ENCODE measurements around the gene CASKIN2.

CASKIN2 gene

GRCh38 chr17:75548813-75549212 is 33.5 kb upstream of the CASKIN2 start:
- no peak for DNase-seq

- DNase-seq = no peak
These were observed 31.8 kb upstream of the CASKIN2 start for GRCh38 chr17:75547091-75547490.

DNA sequence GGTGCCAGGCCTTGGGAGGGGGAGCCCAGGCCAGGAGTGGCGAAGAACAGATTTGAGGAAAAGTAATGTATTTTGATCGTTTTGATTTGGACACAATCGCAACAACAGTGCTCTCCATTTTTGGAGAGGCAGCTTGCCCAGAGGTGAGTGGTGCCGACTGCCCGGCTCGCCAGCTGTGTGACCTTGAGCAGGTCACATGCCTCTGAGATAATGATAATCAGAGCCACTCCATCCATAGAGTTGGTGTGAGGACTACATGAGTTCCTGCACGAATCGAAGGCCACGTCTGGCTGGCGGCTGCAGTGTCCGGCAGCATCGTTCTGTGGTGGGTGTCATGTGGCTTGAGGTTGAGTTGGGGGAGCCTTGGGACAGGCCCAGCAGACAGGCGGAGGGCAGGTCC is 30.8 kb upstream of the CASKIN2 start:
- DNase-seq = no peak

- no peak for DNase-seq
These were observed 28.9 kb upstream of the CASKIN2 start for GRCh38 chr17:75544250-75544649.

- no peak for DNase-seq
These were observed 27.5 kb upstream of the CASKIN2 start for GRCh38 chr17:75542728-75543336.

DNA sequence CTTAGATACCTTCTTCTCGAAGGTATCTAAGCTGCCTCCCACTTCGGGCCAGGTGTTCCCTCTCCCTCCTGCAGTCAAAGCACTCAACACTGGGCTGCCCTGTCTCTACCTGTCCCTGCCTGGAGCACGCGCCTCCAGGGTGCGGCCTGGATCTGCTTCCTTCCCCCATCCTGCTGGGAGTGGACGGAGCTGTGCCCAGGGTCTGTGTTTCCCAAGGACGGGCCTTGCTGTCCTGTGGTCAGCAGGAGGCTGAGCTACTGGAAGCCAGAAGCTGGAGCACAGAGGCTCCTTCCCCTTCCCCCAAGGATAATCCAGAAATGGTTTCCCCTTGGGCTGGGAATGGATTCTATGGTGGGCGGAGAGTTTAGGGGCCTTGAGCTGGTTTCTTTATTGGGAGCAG is 26.9 kb upstream of the CASKIN2 start:
- no peak for DNase-seq

DNA sequence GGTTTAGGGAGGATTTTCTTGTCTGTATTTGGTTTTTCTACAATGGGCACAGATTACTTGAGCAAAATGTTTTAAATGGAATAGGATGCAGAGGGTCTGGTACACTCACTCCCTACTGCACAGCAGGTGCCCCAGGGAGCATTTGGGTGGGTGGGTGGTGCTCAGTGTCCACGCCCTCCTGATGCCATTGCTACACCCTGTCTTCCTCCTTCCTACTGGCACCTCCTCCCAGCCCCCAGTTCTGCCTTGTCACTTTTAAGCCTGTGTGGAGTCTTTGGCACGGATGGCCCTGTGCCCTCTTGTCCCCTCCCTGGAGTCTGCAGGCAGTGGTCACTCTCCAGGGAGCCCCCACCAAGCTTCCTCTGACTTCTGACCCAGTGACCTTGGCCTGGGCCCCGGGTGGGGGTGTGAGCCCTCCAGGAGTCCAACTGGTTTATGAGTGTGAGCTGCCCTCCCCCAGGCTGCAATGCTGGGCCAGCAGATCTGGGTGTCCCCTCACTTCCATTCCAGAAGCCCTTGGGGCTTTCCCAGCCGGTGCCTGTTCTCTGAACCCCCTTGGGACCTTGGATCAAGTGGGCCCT is 25.7 kb upstream of the CASKIN2 start:
- no peak for DNase-seq

DNA sequence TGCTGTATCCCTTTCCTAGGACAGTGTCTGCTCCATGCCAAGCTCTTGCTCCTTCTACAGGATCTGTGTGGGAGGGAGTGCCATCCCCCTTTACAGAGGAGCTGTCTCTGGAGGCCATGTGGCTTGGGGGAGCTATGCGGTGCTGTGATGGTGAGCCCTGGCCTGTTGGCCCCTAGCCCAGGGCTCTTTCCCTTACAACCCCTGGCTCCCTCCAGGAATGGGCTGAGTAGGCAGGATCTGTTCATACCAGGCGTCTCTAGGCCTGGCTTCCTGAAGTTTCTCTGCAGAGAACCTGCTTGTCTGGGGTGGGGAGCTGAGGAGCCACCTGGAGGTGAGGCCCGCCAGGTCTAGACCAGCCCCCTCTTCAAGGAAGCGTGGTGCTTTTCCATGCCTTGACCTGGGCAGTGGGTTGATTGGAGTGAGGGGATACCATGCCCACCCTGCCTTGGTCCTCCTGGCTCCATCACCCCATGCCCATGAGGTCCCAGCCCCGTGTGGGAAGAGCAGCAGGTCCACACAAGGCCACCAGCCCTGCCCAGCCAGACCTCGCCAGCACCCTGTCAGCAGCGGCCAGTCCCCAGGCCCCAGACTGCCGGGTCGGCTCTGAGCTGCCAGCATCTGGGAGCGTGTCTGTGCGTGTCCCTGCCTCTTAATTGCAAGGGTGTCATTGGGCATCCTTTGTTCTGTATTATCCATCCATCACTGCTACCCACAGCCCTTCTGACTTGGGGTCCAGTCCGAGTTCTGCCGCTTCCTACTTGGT is 24.8 kb upstream of the CASKIN2 start:
- no peak for DNase-seq

GRCh38 chr17:75536366-75536765 is 21.0 kb upstream of the CASKIN2 start:
- no peak for DNase-seq

- no peak for DNase-seq
These were observed 20.5 kb upstream of the CASKIN2 start for GRCh38 chr17:75535871-75536270.

DNA sequence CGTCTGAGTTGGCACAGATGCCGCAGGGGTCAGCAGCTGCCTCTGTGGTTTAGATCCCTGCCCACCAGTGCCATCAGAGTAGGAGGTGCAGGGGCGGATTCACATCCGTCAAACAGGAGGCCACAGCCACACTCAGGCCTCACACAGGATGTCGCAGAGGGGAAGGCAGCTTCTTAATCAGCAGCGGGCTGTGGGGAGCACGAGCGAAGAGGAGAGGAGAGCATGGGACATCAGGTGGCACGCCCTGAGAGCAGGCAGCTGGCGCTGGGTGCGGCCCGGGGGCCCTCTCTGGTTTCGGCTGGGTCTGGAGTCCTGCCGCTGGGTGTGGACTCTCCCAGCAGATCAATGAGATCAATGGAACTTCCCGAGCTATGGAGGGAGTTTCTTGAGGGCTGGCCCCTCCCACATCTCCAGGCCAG is 19.8 kb upstream of the CASKIN2 start:
- DNase-seq = no peak

DNA sequence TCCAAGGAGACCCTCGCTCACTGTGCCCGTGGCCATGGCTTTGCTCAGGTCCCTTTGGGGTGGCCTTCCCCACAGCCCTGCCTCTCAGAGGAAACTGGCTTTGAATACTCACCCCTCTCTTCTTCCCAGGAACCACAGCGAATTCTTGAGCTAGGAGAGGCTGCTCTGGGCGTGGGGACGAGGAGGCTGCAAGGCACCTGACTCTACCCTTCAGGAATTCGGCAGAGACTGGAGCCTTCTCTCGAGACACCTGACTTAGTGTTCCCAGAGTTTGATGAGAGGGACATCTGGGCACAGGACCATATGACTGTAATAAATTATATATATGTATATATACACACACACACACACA is 16.4 kb upstream of the CASKIN2 start:
- no peak for DNase-seq

DNA sequence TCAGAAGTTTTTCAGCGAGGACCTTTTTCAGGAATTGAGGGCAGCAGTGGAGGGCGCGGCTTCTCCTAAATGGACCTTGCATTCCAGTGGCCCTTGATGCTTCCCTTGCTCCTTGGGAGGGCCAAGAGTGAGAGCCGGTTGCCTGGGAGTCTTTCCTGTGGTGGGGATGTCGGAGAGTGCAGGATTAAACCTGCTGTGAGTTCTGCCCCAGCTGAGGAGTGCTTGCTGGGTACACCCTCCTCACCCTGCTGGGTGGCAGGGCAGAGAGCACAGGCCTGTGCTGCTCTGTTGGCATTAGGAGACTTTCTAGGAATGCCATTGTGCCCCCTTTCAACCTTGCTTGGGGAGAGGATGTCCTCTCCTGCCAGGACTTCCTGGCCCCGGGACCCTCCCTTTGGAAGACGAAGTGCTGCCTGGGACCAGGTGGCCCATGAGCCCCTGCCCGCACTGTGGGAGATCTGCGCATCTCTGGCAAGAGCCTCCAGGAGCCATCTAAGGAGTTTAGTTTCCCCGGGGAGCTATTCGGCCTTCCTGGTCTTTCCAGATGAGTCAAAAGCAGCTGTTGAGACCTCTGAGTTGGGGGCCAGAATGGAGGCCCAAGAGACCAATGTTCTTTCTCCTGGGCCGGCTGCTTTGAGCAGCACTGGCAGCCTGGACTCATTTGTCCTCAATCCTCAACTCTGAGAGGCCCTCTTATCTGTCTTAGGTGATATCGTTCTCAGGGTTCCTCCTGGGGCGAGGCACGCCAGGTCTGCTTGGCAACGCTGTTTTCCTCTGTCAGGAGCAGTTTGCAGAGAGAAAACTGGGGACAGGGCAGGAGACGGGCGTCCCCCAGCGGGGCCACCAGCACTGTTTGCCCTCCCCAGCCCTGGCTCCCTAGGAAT is 15.7 kb upstream of the CASKIN2 start:
- DNase-seq = no peak

DNA sequence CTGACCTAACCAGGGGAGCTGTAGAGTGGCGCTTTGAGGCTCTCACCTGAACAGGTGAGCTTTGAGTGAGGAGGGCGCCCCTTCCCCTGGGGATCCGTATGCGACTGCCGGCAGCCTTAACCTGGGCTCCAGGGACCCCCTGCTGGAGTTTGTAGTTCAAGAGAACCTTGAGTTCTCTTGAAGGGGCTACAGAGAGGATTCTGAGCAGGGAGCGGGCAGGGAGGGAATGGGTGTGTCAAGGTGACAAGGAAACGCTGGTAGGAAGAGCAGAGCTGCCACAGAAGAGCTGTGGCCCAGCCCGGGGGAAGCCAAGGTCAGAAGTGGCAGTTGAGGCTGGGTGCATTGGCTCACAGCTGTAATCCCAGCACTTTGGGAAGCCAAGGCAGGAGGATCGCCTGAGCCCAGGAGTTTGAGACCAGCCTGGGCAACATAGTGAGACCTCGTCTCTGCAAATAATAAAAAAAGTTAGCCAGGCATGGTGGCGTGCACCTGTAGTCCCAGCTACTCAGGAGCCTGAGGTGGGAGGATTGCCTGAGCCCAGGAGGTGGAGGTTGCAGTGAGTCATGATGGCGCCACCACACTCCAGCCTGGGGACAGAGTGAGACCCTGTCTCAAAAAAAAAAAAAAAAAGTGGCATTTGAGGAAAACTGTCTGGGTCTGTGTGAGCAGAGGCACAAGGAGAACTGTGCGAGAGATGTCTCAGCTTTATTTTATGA is 11.4 kb upstream of the CASKIN2 start:
- no peak for DNase-seq

GRCh38 chr17:75525806-75526554 is 10.6 kb upstream of the CASKIN2 start:
- peak; percentile 50 for DNase-seq

DNA sequence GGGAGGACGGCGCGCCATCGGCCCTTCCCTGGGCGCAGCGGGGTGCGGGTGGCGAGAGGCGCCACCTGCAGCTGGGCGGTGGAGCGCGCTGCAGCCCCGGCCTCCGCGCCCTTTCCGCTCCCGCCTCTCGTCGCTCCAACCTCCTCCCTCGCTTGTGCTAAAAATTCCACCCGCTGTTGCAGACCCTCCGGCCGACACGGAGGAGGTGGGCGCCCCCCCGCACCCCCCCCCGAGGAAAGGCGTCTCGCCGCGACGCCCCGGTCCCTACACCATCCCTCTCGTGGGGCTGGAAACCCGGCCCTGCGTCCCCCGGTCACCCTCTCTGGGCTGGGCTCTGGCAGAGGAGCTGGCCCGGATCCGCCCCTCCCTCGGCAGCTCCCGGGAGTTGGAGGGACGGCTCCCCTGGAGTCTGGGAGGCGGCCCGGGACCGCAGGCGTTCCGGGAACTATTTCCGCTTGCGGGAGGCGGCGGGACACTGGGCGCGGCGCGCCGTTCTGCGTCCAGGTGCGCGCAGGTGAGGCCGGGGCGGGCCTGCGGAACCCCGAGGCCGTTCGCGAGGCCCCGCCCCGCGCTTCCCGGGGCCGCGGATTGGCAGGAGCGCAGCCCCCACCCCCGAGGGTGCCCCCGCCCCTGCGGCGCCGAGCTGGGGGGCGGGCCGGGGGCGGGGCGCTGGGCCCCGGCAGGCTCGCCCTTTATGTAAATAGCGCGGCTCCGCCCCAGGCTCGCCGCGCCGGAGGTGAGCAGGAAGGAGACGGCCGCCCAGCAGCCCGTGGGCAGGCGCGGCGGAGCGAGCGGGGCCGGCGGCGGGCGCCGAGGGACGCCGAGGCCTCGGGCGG is 9.9 kb upstream of the CASKIN2 start, which contains the start of gene LLGL2:
TSS of gene LLGL2 (plus strand) at position 728 of the 836 bp plus-strand sequence. CDS start 17,730 bp downstream, outside the sequence.
- peak; percentile 99 for DNase-seq

- no peak for DNase-seq
These were observed 9.1 kb upstream of the CASKIN2 start for GRCh38 chr17:75524269-75524969.

- no peak for DNase-seq
These were observed 8.3 kb upstream of the CASKIN2 start for GRCh38 chr17:75523647-75524046.

GRCh38 chr17:75521951-75522727 is 6.8 kb upstream of the CASKIN2 start:
- no peak for DNase-seq

Data from NCI-H774 (cell line).